Mucosa of descending colon (tissue), 3 donors: Measurements from ENCODE around the gene EIF5AL1. TPM values are rescaled to one million over a fixed set of nuclear protein-coding genes. Genes with fewer than 3 reads are reported as not detected.

Source experiments
- ATAC-seq: fragments of 200-7000 bp; cut with Tn5 transposase; one replicate; pipeline ENCODE4 v1.9.1; 2020; ENCODE audit warnings: mild to moderate bottlenecking, moderate library complexity
- DNase-seq, 3 donors: peaks; one replicate each; pipeline ENCODE4 v3.0.0-alpha.2; 2020
- H3K36me3 ChIP-seq: fragments of 200-600 bp; one replicate; pipeline ENCODE4 v1.8.0; 2021; ENCODE audit warnings: low read depth, mild to moderate bottlenecking
- H3K4me1 ChIP-seq: fragments of 200-600 bp; one replicate; pipeline ENCODE4 v1.8.0; 2021; ENCODE audit warnings: low read depth, mild to moderate bottlenecking
- H3K4me3 ChIP-seq: fragments of 200-600 bp; one replicate; pipeline ENCODE4 v1.8.0; 2021; ENCODE audit warnings: mild to moderate bottlenecking
- H3K9me3 ChIP-seq: fragments of 200-600 bp; one replicate; pipeline ENCODE4 v1.8.0; 2021; ENCODE audit warnings: mild to moderate bottlenecking
- intact Hi-C, 2 donors: fragments of 100-400 bp; cut with DNase I in 1 of 2; cut with micrococcal nuclease in 1 of 2; formaldehyde crosslinking; loops; one replicate each; pipeline versions ENCODE4 v1.11.0 to v1.11.1; 2022; cut with DNase I, micrococcal nuclease
- total RNA-seq, 3 donors: library from RNA; stranded (reverse); fragmentation: NEBNext Ultra II Directional in 2 of 3; extraction: Animal tissue kit (Norgen Biotek cat#: 25700) in 2 of 3; gene quantifications; one replicate each; pipeline versions ENCODE4 v1.2.1 to v1.2.4, GENCODE V29; 2021 to 2023
- TF ChIP-seq, protein P1 (sequence below): fragments of 200-600 bp; IDR thresholded peaks from one replicate; pipeline ENCODE4 v1.8.0; 2022; ENCODE audit warnings: antibody characterized with exemption, mild to moderate bottlenecking
- donor health status: DM: no; HTN: no; CAD: no; lungs with moderate emphysema.
- donor health status: DM: no; HTN: no; CAD: no.
- donor health status: DM: no; HTN: yes; CAD: no.

EIF5AL1 gene
- total RNA-seq, 3 donors from 2014 or later = 0.09 to 0.87 (median 0.16) TPM

DNA sequence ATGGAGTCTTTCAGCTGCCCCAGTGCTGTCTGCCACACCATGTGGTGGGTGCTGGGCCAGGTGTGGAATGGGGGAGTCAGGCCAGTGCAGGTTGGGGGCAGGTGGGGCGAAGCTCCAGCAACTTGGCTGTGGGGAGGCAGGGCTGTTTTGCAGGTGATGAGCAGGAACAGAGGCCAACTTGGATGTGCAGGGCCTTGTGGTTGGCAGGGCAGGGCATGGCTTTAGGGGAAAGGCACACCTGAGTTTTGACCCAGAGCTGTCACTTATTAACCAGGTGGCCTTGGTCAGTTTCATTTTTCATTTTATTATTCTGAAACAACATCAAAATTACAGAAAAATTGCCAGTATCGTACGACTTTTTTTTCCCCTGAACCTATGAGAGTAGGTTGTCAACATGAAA lies 48.9 kb downstream of the EIF5AL1 start:
- H3K9me3 ChIP-seq = no peaks in the 10 kb centered on the region
- TF ChIP-seq, protein P1, sequence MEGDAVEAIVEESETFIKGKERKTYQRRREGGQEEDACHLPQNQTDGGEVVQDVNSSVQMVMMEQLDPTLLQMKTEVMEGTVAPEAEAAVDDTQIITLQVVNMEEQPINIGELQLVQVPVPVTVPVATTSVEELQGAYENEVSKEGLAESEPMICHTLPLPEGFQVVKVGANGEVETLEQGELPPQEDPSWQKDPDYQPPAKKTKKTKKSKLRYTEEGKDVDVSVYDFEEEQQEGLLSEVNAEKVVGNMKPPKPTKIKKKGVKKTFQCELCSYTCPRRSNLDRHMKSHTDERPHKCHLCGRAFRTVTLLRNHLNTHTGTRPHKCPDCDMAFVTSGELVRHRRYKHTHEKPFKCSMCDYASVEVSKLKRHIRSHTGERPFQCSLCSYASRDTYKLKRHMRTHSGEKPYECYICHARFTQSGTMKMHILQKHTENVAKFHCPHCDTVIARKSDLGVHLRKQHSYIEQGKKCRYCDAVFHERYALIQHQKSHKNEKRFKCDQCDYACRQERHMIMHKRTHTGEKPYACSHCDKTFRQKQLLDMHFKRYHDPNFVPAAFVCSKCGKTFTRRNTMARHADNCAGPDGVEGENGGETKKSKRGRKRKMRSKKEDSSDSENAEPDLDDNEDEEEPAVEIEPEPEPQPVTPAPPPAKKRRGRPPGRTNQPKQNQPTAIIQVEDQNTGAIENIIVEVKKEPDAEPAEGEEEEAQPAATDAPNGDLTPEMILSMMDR = no peak
- no peaks in the 10 kb centered on the region for H3K36me3 ChIP-seq
- peak in 2 of 3 donors; percentile 42 to 51 for DNase-seq
- intact Hi-C loops = no loop called here
- no peak overlapping the region for H3K4me3 ChIP-seq
- peak; percentile 76 for ATAC-seq
- peaks cover 4% of the 10 kb centered on the region for H3K4me1 ChIP-seq

DNA sequence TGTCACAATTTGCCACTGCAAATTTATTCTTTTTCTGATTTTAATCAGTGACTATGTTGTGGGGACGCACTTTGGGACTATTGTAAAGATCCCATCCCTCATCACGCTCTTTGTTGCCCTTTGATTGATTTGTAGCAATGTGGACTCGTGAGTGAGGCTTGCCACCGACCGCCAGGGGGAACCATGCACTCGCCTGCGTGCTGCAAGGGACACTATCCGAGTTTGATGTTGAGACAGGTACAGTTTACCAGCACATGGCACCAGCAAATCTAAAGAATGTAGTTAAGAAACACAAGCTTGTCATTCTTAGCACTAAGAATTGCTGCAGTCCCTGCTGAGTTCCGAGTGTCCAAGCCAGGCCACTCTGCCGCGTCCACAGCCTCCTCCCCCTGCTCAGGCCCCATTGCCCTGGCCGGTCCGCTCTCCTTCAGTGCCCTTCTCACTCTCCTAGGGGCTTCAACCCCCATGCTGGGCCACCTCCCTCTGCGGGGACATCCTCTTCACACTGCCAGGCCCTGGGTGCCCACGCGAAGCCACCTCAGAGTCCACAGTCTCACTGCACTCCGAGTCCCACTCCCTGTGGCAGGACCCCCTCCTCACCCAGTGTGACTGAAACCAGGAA lies 49.9 kb downstream of the EIF5AL1 start:
- H3K36me3 ChIP-seq = no peaks in the 10 kb centered on the region
- peak; percentile 75 for ATAC-seq
- no peaks in the 10 kb centered on the region for H3K9me3 ChIP-seq
- peaks cover 4% of the 10 kb centered on the region for H3K4me1 ChIP-seq
- H3K4me3 ChIP-seq = no peak overlapping the region
- DNase-seq = peak; percentile 73 to 83 (median 79)
- TF ChIP-seq, protein P1 = peak; percentile 80
- intact Hi-C loops = no loop called here

DNA sequence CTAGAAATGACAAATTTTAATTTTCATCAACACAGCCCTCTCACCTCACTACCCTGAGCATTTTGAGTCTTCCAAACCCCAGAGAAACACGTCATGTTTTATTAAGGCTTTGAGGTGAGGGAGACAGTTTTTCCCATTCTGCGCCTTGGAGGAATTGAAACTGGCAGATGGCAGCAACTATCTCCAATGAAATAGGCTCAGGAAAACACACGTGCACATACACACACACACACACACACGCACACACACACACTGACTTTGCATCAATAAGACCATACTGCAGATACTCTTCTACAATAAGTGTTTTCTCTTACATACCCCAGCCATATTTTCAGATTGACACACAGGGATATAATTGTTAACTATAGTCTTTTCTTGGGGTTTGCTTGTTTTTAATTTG lies 51.1 kb downstream of the EIF5AL1 start:
- no peaks in the 10 kb centered on the region for H3K36me3 ChIP-seq
- DNase-seq (peak in 1 of 3 donors; percentile 17), ATAC-seq (no peak)
- H3K4me3 ChIP-seq = no peak overlapping the region
- TF ChIP-seq, protein P1 = no peak
- intact Hi-C loops = no loop called here
- H3K9me3 ChIP-seq = no peaks in the 10 kb centered on the region
- peaks cover 4% of the 10 kb centered on the region for H3K4me1 ChIP-seq

Other genes starting within 250 kb of the EIF5AL1 start
- gene PPIF, start 165.1 kb upstream of the EIF5AL1 start, total RNA-seq = 10 to 100 TPM; 54.6 to 88.5 (median 77.3) TPM
- 100 to 1,000 TPM in 1 of 3 donors, 10 to 100 TPM in 1, 1 to 10 TPM in 1; 5.6 to 125 (median 22.8) TPM for gene ZCCHC24, start 66.9 kb upstream of the EIF5AL1 start, total RNA-seq
- gene SFTPA2, start 47.9 kb downstream of the EIF5AL1 start, total RNA-seq = 1 to 10 TPM; 1.0 to 8.2 (median 2.8) TPM
- gene SFTPA1, start 98.4 kb downstream of the EIF5AL1 start, total RNA-seq = 1 to 10 TPM in 1 of 3 donors, under 1 TPM in 1, not detected in 1; 0.60 to 1.0 TPM
- gene NUTM2B, start 190.7 kb downstream of the EIF5AL1 start, total RNA-seq = 1 to 10 TPM in 2 of 3 donors, under 1 TPM in 1; 0.87 to 2.8 (median 1.0) TPM